NCI-H1105 (cell line): ENCODE data around the gene RAI2.
A peak's percentile ranks its signal among the peaks of the same experiment; 100 is the strongest.

ENCODE experiments used
- DNase-seq: peaks from one replicate; lab custom pipeline; 2025; lab: John Stamatoyannopoulos, UW

The RAI2 gene

DNA sequence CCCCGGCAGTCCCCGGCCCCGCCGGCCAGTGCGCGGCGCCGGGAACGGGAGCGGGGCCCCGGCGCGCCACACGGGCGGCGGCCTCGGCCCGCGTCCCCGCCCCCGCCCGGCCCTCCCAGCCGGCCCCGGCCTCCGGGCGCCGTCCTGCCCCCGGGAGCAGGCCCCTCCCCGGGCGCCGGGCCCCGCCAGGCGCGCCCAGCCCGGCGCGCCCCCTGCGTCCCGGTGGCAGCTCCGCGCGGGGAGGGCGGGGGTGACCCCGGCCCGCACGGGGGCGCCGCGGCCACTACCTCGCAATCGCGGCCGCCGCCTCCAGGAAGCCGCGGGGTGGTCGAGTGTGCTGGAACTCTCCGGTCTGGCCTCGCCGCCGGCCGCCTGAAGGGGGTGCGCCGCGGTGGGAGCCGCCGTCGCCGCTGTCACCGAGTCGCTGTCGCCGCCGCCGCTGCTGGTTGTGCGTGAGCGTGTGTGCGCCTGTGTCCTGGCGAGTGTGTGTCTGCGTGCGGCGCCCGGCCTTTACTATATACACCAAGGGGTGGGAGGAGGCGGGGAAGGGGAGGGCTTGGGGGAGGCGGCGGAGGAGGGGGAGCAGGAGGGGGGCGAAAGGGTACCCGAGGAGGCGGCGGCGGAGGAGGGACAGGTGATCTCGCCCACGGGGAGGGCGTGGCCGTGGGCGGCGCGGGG is at the start of gene RAI2:
TSS of gene RAI2 (minus strand) at position 488 of the 678 bp plus-strand sequence. CDS start 59,288 bp downstream, outside the sequence.
- DNase-seq: peak; percentile 55

DNA sequence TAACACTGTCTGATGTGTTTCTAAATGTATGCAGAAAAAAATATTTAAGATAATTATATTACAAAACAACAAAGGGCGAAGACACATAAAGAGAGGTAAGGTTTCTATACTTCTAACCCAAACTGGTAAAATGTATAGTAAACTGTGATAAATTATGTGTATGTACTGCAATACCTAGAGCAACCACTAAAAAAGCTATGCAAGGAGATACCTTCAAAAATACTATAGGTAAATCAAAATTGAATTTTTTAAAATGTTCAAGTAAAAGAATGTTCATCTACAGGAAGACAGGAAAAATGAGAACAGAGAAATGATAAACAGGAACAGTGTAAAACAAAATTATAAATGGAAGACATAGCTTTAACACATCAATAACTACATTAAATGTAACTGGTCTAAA is 27.3 kb upstream of the RAI2 start:
- no peak for DNase-seq

DNA sequence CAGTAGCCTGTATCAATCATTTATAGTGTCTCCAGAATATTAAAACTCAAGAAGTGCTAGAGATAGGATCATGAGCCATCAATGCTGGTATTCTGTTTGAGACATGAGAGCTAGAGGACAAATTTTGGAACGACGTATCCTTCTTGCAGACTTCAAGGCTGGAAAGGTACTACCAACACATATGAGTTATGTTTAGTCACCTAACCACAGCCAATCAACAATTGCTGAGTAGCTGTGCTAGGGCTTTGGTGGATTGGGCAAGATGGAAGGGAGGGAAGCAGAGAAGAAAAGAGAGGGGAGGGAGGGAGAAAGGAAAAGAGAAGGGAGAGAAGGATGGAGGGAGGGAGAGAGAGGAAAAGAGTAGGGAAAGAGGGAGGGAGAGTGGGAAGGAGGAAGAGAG is 21.6 kb upstream of the RAI2 start:
- DNase-seq: no peak

DNA sequence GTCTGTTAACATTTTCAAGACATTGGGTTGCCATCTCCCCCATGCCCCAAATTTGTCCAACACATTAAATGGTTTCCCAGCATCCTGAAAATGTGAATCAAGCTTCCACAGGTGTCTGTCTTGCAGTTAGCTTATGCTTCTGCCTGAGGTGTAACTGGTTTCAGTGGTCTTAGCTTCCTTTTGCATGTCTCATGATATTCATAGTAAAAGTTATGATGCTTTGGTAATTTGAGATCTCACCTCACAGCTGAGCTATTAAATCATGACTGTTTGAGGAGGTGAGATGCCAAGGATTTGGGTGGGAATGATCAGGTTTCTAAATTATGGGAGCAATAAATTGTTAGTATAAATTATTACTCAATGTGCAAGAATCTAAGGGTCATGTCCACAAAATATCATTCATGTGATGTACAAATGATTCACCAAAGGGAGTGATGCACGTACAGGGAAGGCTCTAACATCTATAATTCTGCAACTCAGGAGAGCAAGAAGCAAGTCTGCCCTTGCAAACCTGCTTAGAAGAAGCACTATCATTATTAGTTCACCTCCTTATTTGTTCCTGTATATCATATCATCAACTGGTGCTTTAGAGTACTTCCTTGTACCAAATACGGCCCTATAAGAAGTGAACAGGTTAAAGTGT is 17.1 kb upstream of the RAI2 start:
- DNase-seq: no peak

DNA sequence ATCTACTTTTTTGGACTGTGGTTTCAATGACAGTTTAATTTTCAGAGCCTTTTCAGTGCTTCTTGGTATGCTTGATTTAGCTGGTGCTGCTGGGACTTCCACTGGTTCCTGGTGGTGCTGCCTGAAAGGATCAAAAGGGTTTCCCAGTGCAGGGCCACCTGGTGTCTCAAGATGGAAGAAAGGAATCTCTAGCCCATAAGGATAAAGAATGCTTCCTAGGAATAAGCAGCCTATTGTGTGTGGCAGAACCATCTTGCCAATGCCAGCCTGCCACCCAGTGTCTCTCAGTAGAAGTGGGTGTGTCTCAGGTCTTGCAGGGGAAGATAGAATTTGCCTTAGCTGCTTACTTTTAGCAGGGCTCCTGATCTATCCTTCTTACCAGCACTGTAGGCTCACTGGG is 15.0 kb upstream of the RAI2 start:
- DNase-seq: no peak

DNA sequence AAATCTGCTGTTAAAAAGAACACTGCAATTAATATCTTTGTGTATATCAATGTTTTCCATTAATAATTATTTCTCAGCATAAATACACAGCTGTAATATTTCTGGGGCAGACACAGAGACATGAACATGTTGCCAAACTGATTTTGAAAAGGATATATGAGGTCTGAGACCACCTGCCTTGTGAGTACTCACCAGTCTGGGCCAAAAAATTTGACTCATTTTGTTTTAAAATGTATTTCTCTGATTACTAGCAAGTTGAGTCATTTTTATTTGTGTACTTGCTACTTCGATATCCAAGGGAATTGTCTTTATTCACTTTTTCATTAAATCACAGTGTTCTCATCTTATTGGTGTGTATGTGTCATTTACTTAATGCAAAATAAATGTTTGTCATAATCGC is 8.5 kb upstream of the RAI2 start:
- no peak for DNase-seq

DNA sequence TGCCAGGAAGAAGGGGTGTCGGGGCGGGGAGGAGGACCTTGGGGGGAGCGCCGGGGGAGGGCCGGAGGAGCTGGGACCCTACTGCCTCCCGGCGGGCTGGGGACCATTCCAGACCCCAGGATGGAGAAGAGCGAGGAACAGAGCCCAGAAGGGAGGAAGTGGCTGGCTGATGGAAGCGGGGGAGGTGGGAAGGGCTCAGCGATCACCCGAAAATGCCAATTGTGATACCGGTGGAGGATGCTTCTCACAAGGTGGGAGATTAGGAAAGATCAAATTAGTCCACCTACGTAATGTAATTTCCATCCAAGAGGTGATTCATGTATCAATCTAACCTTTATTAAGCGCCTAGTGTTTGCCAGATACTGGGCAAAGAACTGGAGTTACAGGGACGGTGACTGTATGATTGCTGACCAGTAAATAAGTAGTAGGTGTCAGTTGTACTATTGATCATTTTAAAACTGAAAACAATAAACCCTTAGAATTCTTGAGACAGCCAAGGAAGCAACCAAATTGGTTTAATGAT is 452 bp upstream of the RAI2 start:
- DNase-seq: no peak

DNA sequence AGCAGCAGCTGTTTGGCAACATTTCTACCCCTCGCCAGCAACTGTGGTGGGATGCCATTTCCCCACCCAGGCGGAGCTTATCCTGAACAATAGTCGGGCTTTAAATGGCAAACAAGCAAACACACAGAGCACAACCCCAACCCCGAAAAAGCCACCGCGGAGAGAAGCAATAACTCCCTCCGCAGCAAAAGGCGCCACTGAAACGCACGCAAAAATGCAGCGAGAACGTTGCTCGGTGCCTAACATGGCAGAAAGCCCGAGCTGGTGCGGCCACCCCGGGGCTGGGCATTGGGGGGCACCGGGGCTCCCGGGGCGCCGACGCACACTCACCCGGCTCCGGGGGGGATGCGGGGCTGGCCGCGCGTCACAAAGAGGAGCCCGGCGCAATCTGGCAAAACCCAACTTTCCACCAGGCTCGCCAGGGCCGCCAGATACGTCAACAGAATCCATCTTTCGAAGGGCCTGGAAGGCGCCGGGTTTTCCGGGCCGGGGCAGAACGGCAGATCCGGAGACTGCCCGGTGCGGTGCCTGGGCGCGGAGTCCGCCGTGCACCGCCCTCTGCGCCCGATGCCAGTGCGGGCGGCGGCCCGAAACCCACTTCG is 818 bp downstream of the RAI2 start:
- no peak for DNase-seq

DNA sequence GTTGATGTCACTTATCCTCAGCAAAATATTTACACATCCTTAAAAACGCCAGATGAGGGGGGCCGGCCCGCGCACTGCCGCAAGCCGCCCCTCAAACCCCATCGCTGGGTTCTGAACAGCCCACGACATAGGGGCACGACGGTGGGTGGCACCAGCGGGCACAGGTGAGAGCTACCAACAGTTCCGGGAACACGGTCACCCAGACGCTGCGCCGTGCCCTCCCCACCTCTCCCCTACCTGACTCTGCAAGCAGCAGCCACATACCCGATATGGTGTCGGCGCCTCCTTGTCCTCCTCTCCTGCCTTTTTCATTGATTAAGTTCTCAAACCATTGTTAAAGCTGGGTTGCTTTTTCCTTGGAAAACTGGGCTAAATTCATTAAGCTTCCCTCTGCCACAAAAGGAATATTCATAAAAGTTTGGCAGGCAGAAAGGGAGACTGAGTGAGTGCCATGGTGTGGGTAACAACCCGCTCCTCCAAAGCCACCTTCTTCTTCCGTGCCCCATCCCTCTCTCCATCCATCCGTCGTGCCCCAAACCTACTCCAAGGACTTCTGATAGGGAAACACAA is 1.4 kb downstream of the RAI2 start:
- DNase-seq: peak; percentile 14

DNA sequence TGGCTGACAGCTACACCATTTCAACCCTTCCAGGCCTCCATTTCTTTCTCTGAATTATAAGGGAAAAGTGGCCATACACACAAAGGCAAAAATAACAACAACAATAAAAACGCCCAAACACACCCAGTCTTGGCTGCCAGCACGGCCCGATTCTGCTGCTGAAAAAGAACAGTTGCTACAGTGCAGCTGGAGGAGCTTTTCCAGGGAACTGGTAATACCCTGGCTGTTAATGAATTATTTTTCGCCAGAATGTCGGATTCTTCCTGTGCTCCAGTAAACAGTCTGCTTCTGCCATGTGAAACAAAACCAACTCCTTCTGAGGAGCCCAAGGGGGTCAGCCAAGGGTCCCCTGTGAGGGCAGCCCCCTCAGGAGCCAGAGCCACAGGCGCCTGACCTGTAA is 6.6 kb downstream of the RAI2 start:
- DNase-seq: no peak

DNA sequence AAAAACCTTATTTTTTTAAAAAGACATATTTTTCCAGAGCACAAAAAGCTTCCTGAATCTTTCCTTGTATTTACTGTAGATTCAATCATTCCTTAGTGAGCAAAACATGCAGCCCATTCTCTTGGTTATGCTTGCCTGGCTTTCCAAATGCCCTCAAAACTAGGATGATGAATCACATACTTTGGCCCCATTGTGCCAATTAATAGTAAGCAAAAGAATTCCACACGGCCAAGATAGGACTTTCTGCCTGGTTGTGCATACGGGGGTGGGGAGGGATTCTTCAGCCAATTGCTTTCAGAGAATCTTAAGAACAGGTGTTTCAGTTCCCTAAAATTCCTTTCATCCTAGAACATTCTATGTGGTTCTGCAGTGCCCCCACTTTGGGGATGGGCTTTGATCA is 7.0 kb downstream of the RAI2 start:
- DNase-seq: no peak

DNA sequence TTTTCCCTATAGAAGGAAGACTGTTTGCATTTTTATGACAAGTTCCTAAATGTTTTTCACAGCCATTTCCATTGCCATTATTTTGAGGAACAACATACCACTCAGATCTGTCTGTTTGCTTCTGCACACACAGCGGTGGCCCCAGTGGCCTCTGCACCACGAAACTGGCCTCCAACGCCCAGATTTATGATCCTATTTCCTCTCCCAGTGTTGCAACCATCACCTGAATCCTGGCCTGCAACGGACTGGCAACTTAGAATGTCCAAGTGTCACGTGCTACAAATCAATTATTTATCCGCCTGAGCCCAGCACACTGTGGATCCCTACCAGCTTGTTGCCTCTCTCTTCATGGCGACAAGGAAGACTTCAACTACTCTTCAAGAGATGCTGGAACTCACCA is 9.2 kb downstream of the RAI2 start:
- no peak for DNase-seq

DNA sequence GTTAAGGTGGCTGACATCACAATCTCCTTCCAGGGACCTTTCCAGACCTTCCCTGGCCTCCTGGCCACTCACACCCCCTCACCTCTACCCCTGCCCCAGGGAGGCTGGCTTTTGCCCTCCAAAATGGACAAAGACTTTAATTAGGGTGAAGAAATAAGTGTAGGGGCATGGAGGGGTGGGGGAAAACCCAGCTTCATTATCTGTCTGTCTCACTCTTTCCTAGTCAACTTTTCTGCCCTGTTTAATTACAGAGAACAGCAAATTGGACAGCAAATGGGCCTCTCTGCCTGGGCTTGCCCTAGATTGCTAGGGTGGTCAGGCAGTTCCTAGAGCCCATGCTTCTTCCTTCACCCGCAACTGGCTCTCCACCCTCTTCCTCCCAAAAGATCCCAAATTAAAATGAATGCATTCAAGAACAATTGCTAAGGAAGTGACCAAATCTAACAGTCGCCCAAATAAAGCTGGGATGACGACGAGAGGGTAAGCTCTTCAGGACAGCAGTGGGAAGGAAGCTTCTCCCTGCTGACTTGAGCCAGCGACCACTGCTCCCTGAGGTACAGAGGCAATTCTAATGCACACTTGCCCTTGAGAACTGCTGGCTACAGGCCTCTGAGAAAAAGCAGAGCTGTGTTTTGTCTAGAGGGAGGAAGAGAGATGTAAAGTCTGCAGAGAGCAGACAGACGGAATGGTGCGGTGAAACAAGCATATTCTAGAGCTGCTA is 12.4 kb downstream of the RAI2 start:
- no peak for DNase-seq

DNA sequence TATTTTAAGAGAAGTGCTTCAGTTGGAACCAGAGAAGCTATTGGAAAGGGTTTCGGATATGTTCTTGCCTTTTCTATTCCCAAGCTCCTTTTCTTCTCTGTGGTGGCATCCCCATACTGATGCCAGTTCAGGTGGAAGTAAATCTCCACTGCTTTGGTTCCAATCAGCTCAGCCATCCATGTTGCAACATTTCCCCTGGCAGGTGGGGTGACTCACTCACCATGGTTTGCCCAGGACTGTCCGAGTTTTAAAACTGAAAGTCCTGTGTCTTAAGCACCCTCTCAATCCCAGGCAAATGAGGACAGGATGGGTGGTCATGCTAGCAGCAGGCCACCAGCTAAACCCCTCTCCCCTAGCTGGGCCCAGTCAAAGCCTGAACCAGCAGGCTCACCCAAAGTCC is 15.1 kb downstream of the RAI2 start:
- DNase-seq: no peak

DNA sequence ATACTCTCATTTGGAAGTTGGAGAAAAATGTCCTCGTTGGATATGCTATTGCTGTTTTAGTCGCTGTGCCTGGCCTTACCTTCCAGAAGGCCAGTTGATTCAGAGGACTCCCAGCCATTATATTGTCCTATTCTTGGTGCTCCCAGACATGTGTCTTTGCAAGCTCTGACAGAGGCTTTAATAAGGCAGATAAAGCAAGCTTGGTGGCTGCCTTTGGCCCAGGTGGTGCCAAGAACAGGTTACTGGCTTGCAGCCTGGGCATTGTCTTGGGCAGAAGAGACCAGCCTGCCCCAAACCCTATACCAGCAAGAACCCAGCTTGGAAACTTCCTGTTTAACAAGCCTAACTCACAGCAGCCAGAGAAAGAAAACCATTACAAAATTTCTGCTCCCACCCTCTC is 16.9 kb downstream of the RAI2 start:
- no peak for DNase-seq

DNA sequence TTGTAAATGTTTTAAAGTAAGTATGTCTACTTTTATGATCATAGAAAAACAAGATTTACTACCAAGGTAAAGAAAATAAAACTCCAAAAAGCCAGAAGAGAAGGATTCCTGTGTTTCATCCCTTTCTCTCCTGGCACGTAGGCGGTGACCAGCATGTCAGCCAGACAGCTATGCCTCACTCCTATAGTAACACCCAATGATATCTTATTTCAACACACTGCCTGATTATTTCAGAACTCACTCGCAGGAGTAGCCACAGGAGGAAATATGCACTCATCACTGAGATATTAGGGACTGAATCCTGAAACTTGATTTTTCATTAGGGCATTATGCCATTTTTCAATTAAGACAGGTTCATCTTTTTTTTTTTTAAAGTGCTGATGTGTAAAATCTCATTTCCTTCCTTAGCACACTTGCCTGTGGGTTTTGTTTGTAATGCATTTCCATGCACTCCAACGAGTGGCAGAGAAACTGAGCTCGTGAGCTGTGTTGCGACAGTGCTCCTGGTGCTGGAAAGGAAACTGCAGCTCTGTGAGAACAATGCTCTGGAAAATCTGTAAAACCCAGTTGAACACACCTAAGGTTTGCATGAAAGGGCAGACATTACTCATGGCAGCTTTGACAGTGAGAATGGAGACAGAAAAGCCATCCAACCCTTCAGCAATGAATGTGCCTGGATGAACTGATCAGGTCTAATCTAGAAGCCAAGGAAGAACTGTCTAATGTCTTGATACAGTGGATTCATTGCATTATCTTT is 18.2 kb downstream of the RAI2 start:
- DNase-seq: no peak

DNA sequence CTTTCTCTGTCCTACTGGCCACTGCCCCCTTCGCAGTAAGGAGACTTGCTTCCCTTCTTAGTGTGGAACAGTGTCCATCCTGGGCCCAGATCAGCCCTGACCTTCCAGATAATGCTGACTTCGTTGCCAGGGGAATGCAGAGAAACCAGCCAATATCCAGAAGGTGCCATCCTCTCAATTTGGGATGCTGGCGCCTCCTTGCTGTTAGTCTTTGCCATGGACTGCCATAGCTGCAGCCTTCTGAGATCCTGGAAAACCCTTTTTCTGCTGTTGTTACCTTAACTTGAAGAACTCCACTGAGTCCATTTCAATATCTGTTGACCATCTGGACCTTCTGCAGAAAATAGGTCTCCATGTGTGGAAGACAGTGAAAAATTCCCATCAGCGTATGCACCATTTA is 21.8 kb downstream of the RAI2 start:
- DNase-seq: no peak

DNA sequence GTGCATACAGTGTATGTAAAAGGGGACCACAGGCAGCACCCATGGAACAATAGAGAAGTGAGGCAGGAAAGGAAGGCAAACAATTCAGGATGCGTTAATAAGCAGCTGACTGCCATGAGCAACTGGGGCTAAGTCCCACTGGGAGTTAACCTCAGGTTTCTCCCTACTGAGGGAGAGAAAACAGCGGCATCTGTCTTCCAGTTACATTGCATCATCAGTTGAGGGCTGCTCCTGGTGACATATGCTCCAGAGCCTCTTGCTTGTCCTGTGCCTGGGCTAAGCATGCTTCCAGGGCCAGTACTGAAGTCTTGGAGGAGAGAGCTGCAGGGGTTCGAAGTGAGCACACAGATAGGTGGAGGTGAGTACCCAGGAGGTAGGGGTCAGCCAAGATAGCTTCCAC is 24.3 kb downstream of the RAI2 start:
- no peak for DNase-seq

DNA sequence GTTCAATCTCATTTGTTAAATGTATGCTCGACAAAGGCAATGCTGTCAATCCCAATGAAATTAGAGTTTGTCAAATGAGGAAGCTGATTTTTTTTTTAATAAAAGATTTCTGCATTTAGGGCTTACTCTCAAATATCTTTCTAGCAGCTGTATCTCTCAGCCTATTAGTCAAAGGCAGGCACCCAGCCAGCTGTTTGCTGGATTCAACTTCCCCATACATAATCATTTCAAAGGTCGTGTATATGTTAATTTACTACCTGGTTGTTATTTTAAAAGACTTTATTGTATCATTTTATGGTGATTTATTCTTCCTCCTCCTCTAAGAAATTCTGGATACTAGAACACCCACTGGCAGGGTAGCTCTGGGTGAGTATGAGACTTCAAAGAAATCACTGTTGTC is 27.1 kb downstream of the RAI2 start:
- no peak for DNase-seq

DNA sequence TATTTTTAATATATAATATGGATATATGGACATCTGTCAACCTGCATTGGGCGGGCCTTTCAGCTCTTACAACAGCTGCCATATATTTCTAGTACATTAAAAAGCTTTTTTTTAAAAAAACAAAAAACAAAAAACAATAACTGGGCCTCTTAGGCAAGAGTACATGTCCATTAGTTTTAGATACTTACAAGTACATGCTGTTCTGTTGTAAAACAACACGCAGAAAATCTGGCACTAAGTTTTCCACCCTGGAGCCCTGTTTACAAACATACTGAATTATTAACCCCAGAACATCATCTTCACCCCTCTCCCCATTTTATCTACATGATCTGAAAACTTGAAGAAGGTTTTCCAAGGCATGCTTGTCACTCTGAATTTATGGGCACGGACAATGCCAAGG is 29.8 kb downstream of the RAI2 start:
- DNase-seq: no peak

DNA sequence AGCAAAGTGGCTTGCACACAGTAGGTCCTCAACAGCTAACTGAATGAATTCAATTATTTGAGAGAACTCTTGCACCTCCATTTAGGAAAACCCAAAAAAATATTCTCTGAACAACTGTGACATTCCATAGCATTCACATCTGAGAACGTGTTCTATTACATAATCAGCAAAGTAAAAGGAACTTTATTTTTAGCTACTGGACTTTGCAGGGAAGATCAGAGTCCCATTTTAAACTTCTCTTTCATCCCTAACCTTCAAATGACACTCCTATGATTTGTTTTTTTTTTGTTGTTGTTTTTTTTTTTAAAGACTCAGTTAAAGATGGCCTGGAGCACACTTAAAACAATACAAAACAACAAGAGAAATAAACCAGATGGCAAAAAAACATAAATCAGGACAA is 30.9 kb downstream of the RAI2 start:
- DNase-seq: no peak

DNA sequence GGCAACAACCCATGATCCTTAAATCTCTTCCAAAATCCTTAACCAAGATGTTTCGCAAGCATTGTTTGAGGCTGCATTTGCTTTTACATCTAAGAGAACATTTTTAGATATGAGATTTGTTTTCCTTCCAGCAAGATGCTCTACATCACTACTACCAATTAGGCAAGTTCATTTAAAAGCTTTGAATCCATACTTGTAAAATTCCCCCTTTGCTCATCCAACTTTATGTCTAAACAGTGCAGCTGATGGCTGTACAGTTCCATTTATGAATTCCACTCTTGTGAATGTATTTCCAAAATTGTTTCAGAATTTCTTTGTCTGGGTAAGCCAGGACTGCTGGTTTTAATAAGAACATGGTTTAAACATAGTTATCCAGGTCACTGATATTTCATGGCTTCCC is 31.5 kb downstream of the RAI2 start:
- DNase-seq: no peak
